GM12878 (cell line): ENCODE measurements around the gene DMD. TPM values are rescaled to one million over a fixed set of nuclear protein-coding genes. Genes with fewer than 3 reads are reported as not detected.

Experiments
- ATAC-seq: fragments of 200-7000 bp; cut with Tn5 transposase; 3 replicates; pipeline ENCODE4 v1.9.1; 2020; ENCODE audit warnings: mild to moderate bottlenecking, moderate library complexity
- BruUV-seq: library from RNA; stranded (reverse); fragments of 400-500 nt; replicated peaks from 2 replicates; lab custom pipeline; 2021; lab: Mats Ljungman, UMichigan
- CTCF ChIA-PET: fragments of 300-600 bp; sonication (Branson Sonifier 250); formaldehyde crosslinking; extraction: SDS; loops from one replicate; lab custom pipeline; 2021; ENCODE audit warnings: inconsistent platforms; lab: Yijun Ruan, JAX
- POLR2A ChIA-PET: fragments of 350-600 bp; formaldehyde crosslinking; extraction: SDS; loops from one replicate; lab custom pipeline; 2021; ENCODE audit warnings: inconsistent platforms; lab: Charles Lee
- RAD21 ChIA-PET: fragments of 300-600 bp; sonication (Branson Sonifier 250); formaldehyde crosslinking; loops from one replicate; lab custom pipeline; 2023; ENCODE audit warnings: antibody characterized with exemption; ENCODE audit not compliant: unreplicated experiment; lab: Charles Lee
- SMC1A ChIA-PET: fragments of 300-600 bp; sonication (Branson Sonifier 250); formaldehyde crosslinking; loops from one replicate; lab custom pipeline; 2023; ENCODE audit not compliant: unreplicated experiment, uncharacterized antibody; lab: Charles Lee
- DNase-seq: peaks from one replicate; pipeline ENCODE4 v3.0.0-alpha.2; 2011; ENCODE audit warnings: low read depth, low spot score
- FAIRE-seq: peaks from 3 replicates; lab custom pipeline; 2011; peaks lifted over from hg19 to GRCh38; lab: Jason Lieb, UNC
- H2AFZ ChIP-seq: 2 replicates; pipeline ENCODE4 v1.6.0; 2011; ENCODE audit warnings: low read depth, low read length, control low read depth; ENCODE audit not compliant: control insufficient read depth
- H3K27ac ChIP-seq: 2 replicates; pipeline ENCODE4 v1.5.1; 2011; ENCODE audit warnings: control low read depth; ENCODE audit not compliant: control insufficient read depth, insufficient read depth
- H3K27me3 ChIP-seq, 2 experiments: replicated peaks in 1 of 2; 2 replicates each; pipeline versions ENCODE4 v1.6.0 to v1.6.1; 2011; ENCODE audit warnings: low read length in 1 of 2; ENCODE audit not compliant: control insufficient read depth in 2 of 2, insufficient read depth in 2 of 2
- H3K36me3 ChIP-seq, 2 experiments: 2 replicates each; pipeline ENCODE4 v1.5.1; 2011; ENCODE audit warnings: low read length in 1 of 2; ENCODE audit not compliant: control insufficient read depth in 2 of 2, insufficient read depth in 2 of 2
- H3K4me1 ChIP-seq: 2 replicates; pipeline ENCODE4 v1.6.1; 2011; ENCODE audit warnings: mild to moderate bottlenecking, low read length, moderate library complexity, mixed read lengths; ENCODE audit not compliant: control insufficient read depth, insufficient read depth
- H3K4me2 ChIP-seq: 2 replicates; pipeline ENCODE4 v1.6.0; 2011; ENCODE audit warnings: control low read depth; ENCODE audit not compliant: control insufficient read depth, insufficient read depth
- H3K4me3 ChIP-seq: fragments of 200-600 bp; sonication (generic); 2 replicates; pipeline ENCODE4 v1.5.1; 2016
- H3K79me2 ChIP-seq: 2 replicates; pipeline ENCODE4 v1.6.0; 2011; ENCODE audit warnings: low read length; ENCODE audit not compliant: control insufficient read depth, insufficient read depth
- H3K9ac ChIP-seq: 2 replicates; pipeline ENCODE4 v1.8.0; 2011; ENCODE audit warnings: low read length, control low read depth, mixed read lengths; ENCODE audit not compliant: control insufficient read depth, insufficient read depth
- H3K9me3 ChIP-seq: replicated peaks from 3 replicates; pipeline ENCODE4 v1.5.1; 2011; ENCODE audit warnings: mild to moderate bottlenecking, low read length; ENCODE audit not compliant: control insufficient read depth, insufficient read depth
- H4K20me1 ChIP-seq: 2 replicates; pipeline ENCODE4 v1.6.0; 2011; ENCODE audit not compliant: control insufficient read depth, insufficient read depth
- ATF7 ChIP-seq: fragments of 450-650 bp; IDR thresholded peaks from 2 replicates; pipeline ENCODE4 v1.6.1; 2016; ENCODE audit warnings: low read depth, mild to moderate bottlenecking
- E2F8 ChIP-seq: fragments of 450-650 bp; IDR thresholded peaks from 2 replicates; pipeline ENCODE4 v1.6.1; 2018; ENCODE audit warnings: mild to moderate bottlenecking, low read depth, moderate library complexity; ENCODE audit not compliant: partially characterized antibody
- EZH2 ChIP-seq: IDR thresholded peaks from 2 replicates; pipeline ENCODE4 v1.6.1; 2012; ENCODE audit warnings: low read depth, mild to moderate bottlenecking, control low read depth, inconsistent platforms, low read length, borderline replicate concordance; ENCODE audit not compliant: control insufficient read depth
- HDGF ChIP-seq: fragments of 450-650 bp; IDR thresholded peaks from 2 replicates; pipeline ENCODE4 v1.6.1; 2016; ENCODE audit warnings: antibody characterized with exemption
- IRF5 ChIP-seq: fragments of 450-650 bp; IDR thresholded peaks from 2 replicates; pipeline ENCODE4 v1.6.1; 2017; ENCODE audit warnings: borderline replicate concordance
- MLLT1 ChIP-seq: fragments of 450-650 bp; IDR thresholded peaks from 2 replicates; pipeline ENCODE4 v1.6.1; 2016; ENCODE audit warnings: mild to moderate bottlenecking
- MTA3 ChIP-seq: IDR thresholded peaks from 2 replicates; pipeline ENCODE4 v1.6.1; 2012; ENCODE audit warnings: low read length, inconsistent platforms, borderline replicate concordance
- NFXL1 ChIP-seq: fragments of 450-650 bp; IDR thresholded peaks from 2 replicates; pipeline ENCODE4 v1.6.1; 2017; ENCODE audit warnings: antibody characterized with exemption, mild to moderate bottlenecking, borderline replicate concordance
- NR2C1 ChIP-seq: fragments of 450-650 bp; IDR thresholded peaks from 2 replicates; pipeline ENCODE4 v1.6.1; 2017; ENCODE audit warnings: antibody characterized with exemption, mild to moderate bottlenecking, moderate library complexity
- REST ChIP-seq: IDR thresholded peaks from 2 replicates; pipeline ENCODE4 v1.6.1; 2012; ENCODE audit warnings: mild to moderate bottlenecking, low read depth, low read length
- SREBF2 ChIP-seq: IDR thresholded peaks from 2 replicates; pipeline ENCODE4 v1.6.1; 2012; ENCODE audit warnings: mild to moderate bottlenecking, low read length
- TCF3 ChIP-seq: IDR thresholded peaks from 2 replicates; pipeline ENCODE4 v1.6.1; 2012; ENCODE audit warnings: low read depth, mild to moderate bottlenecking, low read length, borderline replicate concordance; ENCODE audit not compliant: insufficient read depth
- WGBS: methylation state at CpG from one replicate; pipeline ENCODE4 v1.1.6; 2016; ENCODE audit warnings: low lambda C conversion rate; ENCODE audit not compliant: insufficient replicate concordance, insufficient coverage; ENCODE audit errors: missing lambda C conversion rate; 5-methylcytosine and 5-hydroxymethylcytosine counted together
- in situ Hi-C: fragments of 300-500 bp; cut with MboI; formaldehyde crosslinking; loops from 9 replicates; pipeline ENCODE4 v1.14.3; 2018; ENCODE audit warnings: mixed read lengths
- intact Hi-C: fragments of 100-400 bp; cut with micrococcal nuclease; formaldehyde crosslinking; loops from one replicate; pipeline ENCODE4 v1.14.2; 2022; ENCODE audit not compliant: unreplicated experiment
- polyA plus RNA-seq, 11 experiments: library from polyadenylated mRNA; depleted of rRNA in 4 of 11; unstranded in 6 of 11; stranded (reverse) in 5 of 11; fragments of >200 nt; fragmentation: Nextera tagmentation in 4 of 11; fragmentation: Illumina TruSeq in 1 of 11; extraction: Ambion mirVana in 4 of 11; extraction: Trizol in 1 of 11; gene quantifications; 1 replicate in 1 of 11; 2 replicates in 10 of 11; pipeline versions ENCODE4 v1.2.1 to v1.2.3, GENCODE V29; 2011 to 2016; ENCODE audit warnings: inconsistent platforms in 2 of 11, missing spikeins in 2 of 11, low read depth in 1 of 11
- total RNA-seq, 4 experiments: library from RNA; depleted of rRNA in 3 of 4; stranded (reverse); fragments of >200 nt in 3 of 4; fragmentation: Illumina TruSeq in 1 of 4; extraction: Trizol in 1 of 4; gene quantifications; 2 replicates each; pipeline versions ENCODE4 v1.2.1 to v1.2.3, GENCODE V29; 2013 to 2021

Gene DMD
- total and polyA plus RNA-seq, 10 of the 15 experiments (the other 5 are each of a cell fraction or from before 2014, with no cell fraction given): 1.4 to 24.3 (median 4.3) TPM

- ATAC-seq (no peak), FAIRE-seq (no peak), DNase-seq (no peak)
- H3K27ac ChIP-seq: no peak overlapping the region
- CTCF ChIA-PET: no interaction called here
- no peaks in the 10 kb centered on the region for H3K4me1 ChIP-seq
- no peaks in the 10 kb centered on the region for H3K36me3 ChIP-seq
- H3K27me3 ChIP-seq: no peaks in the 10 kb centered on the region
- H3K4me3 ChIP-seq: no peak overlapping the region
- H3K9me3 ChIP-seq: no peaks in the 10 kb centered on the region
- no peak overlapping the region for H3K9ac ChIP-seq
- H2AFZ ChIP-seq: no peak overlapping the region
- no peaks in the 10 kb centered on the region for H4K20me1 ChIP-seq
- 26% methylated on average over 5 of the region's 5 CpGs for WGBS
- intact Hi-C loops: no loop called here
- H3K79me2 ChIP-seq: no peaks in the 10 kb centered on the region
- BruUV-seq: no TSS peak
- in situ Hi-C loops: loop anchor here (10.0 kb wide), 1 partner anchor 274 kb away; no protein-coding TSS in a partner anchor
- RAD21 ChIA-PET: no interaction called here
- SMC1A ChIA-PET: no interaction called here
- H3K4me2 ChIP-seq: no peak overlapping the region
- POLR2A ChIA-PET: no interaction called here
- TF ChIP-seq ATF7 (no peak), TCF3 (no peak), HDGF (no peak), MLLT1 (no peak), NFXL1 (no peak), SREBF2 (no peak), IRF5 (no peak), E2F8 (no peak), MTA3 (no peak), NR2C1 (no peak), EZH2 (no peak), REST (no peak)
Measured at GRCh38 chrX:32678487-32678886, 532.9 kb downstream of the DMD start.
